H1 (cell line): ENCODE data around the gene LYPD4. TPM values are rescaled to one million over a fixed set of nuclear protein-coding genes. Genes with fewer than 3 reads are reported as not detected.

ENCODE experiments used
- CTCF ChIA-PET: fragments of 300-600 bp; sonication (Branson Sonifier 250); formaldehyde crosslinking; loops from one replicate; lab custom pipeline; 2021; ENCODE audit not compliant: partially characterized antibody; lab: Charles Lee
- POLR2A ChIA-PET: fragments of 300-600 bp; sonication (Branson Sonifier 250); formaldehyde crosslinking; loops from one replicate; lab custom pipeline; 2021; ENCODE audit warnings: inconsistent platforms; ENCODE audit not compliant: partially characterized antibody; lab: Charles Lee
- DNase-seq, 2 experiments: peaks; one replicate each; pipeline versions ENCODE4 v3.0.0 to v3.0.0-alpha.2; 2010 to 2022; ENCODE audit warnings: low spot score in 2 of 2, low read depth in 1 of 2, mixed read lengths in 1 of 2
- FAIRE-seq: peaks from 2 replicates; lab custom pipeline; 2011; peaks lifted over from hg19 to GRCh38; lab: Jason Lieb, UNC
- H2AFZ ChIP-seq: 2 replicates; pipeline ENCODE4 v1.8.1; 2012; ENCODE audit warnings: low read length, inconsistent platforms
- H2AK5ac ChIP-seq: 2 replicates; pipeline ENCODE4 v1.6.1; 2013; ENCODE audit warnings: low read depth, low read length
- H2BK120ac ChIP-seq: replicated peaks from 2 replicates; pipeline ENCODE3; 2013; ENCODE audit warnings: low read depth, low read length, inconsistent platforms
- H2BK12ac ChIP-seq: 2 replicates; pipeline ENCODE4 v1.6.1; 2013; ENCODE audit warnings: low read depth, low read length
- H2BK15ac ChIP-seq: 2 replicates; pipeline ENCODE4 v1.6.1; 2013; ENCODE audit warnings: low read length
- H2BK20ac ChIP-seq: 2 replicates; pipeline ENCODE4 v1.6.1; 2013; ENCODE audit warnings: low read length
- H2BK5ac ChIP-seq: 2 replicates; pipeline ENCODE4 v1.6.1; 2013; ENCODE audit warnings: low read depth, low read length
- H3K14ac ChIP-seq: 2 replicates; pipeline ENCODE4 v1.6.1; 2013; ENCODE audit warnings: inconsistent platforms; ENCODE audit not compliant: insufficient read length
- H3K18ac ChIP-seq: 2 replicates; pipeline ENCODE4 v1.6.1; 2013; ENCODE audit warnings: low read length; ENCODE audit errors: extremely low read depth
- H3K23ac ChIP-seq: 2 replicates; pipeline ENCODE4 v1.6.1; 2013; ENCODE audit warnings: inconsistent platforms; ENCODE audit not compliant: insufficient read length
- H3K23me2 ChIP-seq: 2 replicates; pipeline ENCODE4 v1.6.1; 2013; ENCODE audit warnings: low read depth, low read length
- H3K27ac ChIP-seq: 2 replicates; pipeline ENCODE4 v1.6.1; 2011; ENCODE audit warnings: low read depth, low read length, inconsistent platforms
- H3K27me3 ChIP-seq, 4 experiments: replicated peaks in 1 of 4; 1 replicate in 1 of 4; 2 replicates in 3 of 4; pipeline versions ENCODE4 v1.6.1 to v1.8.1; 2011 to 2013; ENCODE audit warnings: low read length in 3 of 4, mild to moderate bottlenecking in 3 of 4, inconsistent platforms in 2 of 4, mixed read lengths in 2 of 4, moderate library complexity in 1 of 4; ENCODE audit not compliant: control insufficient read depth in 3 of 4, insufficient read depth in 3 of 4; ENCODE audit errors: extremely low read depth in 1 of 4
- H3K36me3 ChIP-seq, 4 experiments: 2 replicates each; pipeline versions ENCODE4 v1.6.1 to v1.8.1; 2011 to 2013; ENCODE audit warnings: mild to moderate bottlenecking in 4 of 4, low read length in 3 of 4, moderate library complexity in 2 of 4, control low read depth in 1 of 4, inconsistent platforms in 1 of 4; ENCODE audit not compliant: insufficient read depth in 4 of 4, control insufficient read depth in 2 of 4
- H3K4ac ChIP-seq: replicated peaks from 2 replicates; pipeline ENCODE3; 2013; ENCODE audit warnings: low read length, low read depth, mixed read lengths, inconsistent platforms; ENCODE audit not compliant: insufficient read length
- H3K4me1 ChIP-seq, 4 experiments: replicated peaks in 1 of 4; 1 replicate in 1 of 4; 2 replicates in 3 of 4; pipeline versions ENCODE4 v1.6.1 to v1.8.1; 2011 to 2013; ENCODE audit warnings: low read length in 3 of 4, inconsistent platforms in 2 of 4, mixed read lengths in 1 of 4; ENCODE audit not compliant: insufficient read depth in 4 of 4, control insufficient read depth in 3 of 4
- H3K4me2 ChIP-seq, 2 experiments: 2 replicates each; pipeline versions ENCODE4 v1.6.1 to v1.8.1; 2011 to 2013; ENCODE audit warnings: low read depth in 2 of 2, low read length in 2 of 2, control low read depth in 1 of 2, inconsistent platforms in 1 of 2, mild to moderate bottlenecking in 1 of 2; ENCODE audit not compliant: insufficient read depth in 1 of 2
- H3K4me3 ChIP-seq, 4 experiments: fragments of 200-600, 300-600 bp in 1 of 4; sonication (generic), shearing (Covaris generic), sonication (Bioruptor Twin) in 1 of 4; 2 replicates each; pipeline versions ENCODE4 v1.5.1 to v1.8.1; 2011 to 2016; ENCODE audit warnings: low read length in 4 of 4, low read depth in 3 of 4, control low read depth in 2 of 4, inconsistent platforms in 2 of 4, mild to moderate bottlenecking in 2 of 4, mixed read lengths in 1 of 4, moderate library complexity in 1 of 4; ENCODE audit not compliant: insufficient read depth in 2 of 4; ENCODE audit errors: extremely low read depth in 1 of 4
- H3K56ac ChIP-seq: replicated peaks from 2 replicates; pipeline ENCODE3; 2013; ENCODE audit warnings: low read depth, mild to moderate bottlenecking, mixed read lengths, low read length, inconsistent platforms; ENCODE audit not compliant: insufficient read length
- H3K79me1 ChIP-seq: 2 replicates; pipeline ENCODE4 v1.6.1; 2013; ENCODE audit warnings: low read depth, low read length, control low read depth
- H3K79me2 ChIP-seq, 2 experiments: 2 replicates each; pipeline versions ENCODE4 v1.6.1 to v1.8.1; 2012 to 2013; ENCODE audit warnings: low read length in 2 of 2, mild to moderate bottlenecking in 2 of 2, inconsistent platforms in 1 of 2; ENCODE audit not compliant: insufficient read depth in 2 of 2, control insufficient read depth in 1 of 2
- H3K9ac ChIP-seq, 4 experiments: replicated peaks in 1 of 4; 1 replicate in 1 of 4; 2 replicates in 3 of 4; pipeline versions ENCODE4 v1.6.1 to v1.8.1; 2011 to 2013; ENCODE audit warnings: low read depth in 3 of 4, low read length in 3 of 4, control low read depth in 2 of 4, mild to moderate bottlenecking in 2 of 4, moderate library complexity in 2 of 4, inconsistent platforms in 1 of 4; ENCODE audit errors: extremely low read depth in 1 of 4
- H3K9me3 ChIP-seq, 2 experiments: 2 replicates each; pipeline versions ENCODE4 v1.6.1 to v1.8.1; 2012 to 2013; ENCODE audit warnings: mild to moderate bottlenecking in 2 of 2, moderate library complexity in 2 of 2, control low read depth in 1 of 2, inconsistent platforms in 1 of 2, low read depth in 1 of 2, low read length in 1 of 2, mixed read lengths in 1 of 2; ENCODE audit not compliant: insufficient read depth in 2 of 2
- H4K20me1 ChIP-seq, 2 experiments: replicated peaks in 1 of 2; 2 replicates each; pipeline versions ENCODE3 to v1.8.1; 2011 to 2013; ENCODE audit warnings: inconsistent platforms in 2 of 2, low read length in 2 of 2, mild to moderate bottlenecking in 1 of 2; ENCODE audit not compliant: insufficient read depth in 2 of 2, control insufficient read depth in 1 of 2
- H4K5ac ChIP-seq: 2 replicates; pipeline ENCODE4 v1.6.1; 2013; ENCODE audit warnings: low read length, low read depth, mixed read lengths, inconsistent platforms; ENCODE audit not compliant: insufficient read length
- H4K8ac ChIP-seq: 2 replicates; pipeline ENCODE4 v1.8.0; 2013; ENCODE audit warnings: mild to moderate bottlenecking, moderate library complexity, low read length, inconsistent platforms; ENCODE audit not compliant: insufficient read depth; ENCODE audit errors: extremely low read depth
- H4K91ac ChIP-seq: replicated peaks from 2 replicates; pipeline ENCODE3; 2013; ENCODE audit warnings: low read length, mixed read lengths, inconsistent platforms; ENCODE audit not compliant: insufficient read length
- BCL11A ChIP-seq, 2 experiments: IDR thresholded peaks; one replicate each; pipeline ENCODE4 v1.6.1; 2011; ENCODE audit warnings: low read depth in 2 of 2, low read length in 2 of 2, mild to moderate bottlenecking in 2 of 2
- POLR2AphosphoS5 ChIP-seq: IDR thresholded peaks from 2 replicates; pipeline ENCODE4 v1.6.1; 2011; ENCODE audit warnings: low read depth, low read length
- RAD21 ChIP-seq, 2 experiments: IDR thresholded peaks in 1 of 2; conservative IDR thresholded peaks in 1 of 2; 2 replicates each; pipeline ENCODE4 v1.6.1; 2011; ENCODE audit warnings: low read depth in 2 of 2, low read length in 2 of 2, improper control_type of control experiment in 1 of 2, inconsistent platforms in 1 of 2, mild to moderate bottlenecking in 1 of 2, moderate library complexity in 1 of 2
- WGBS, 2 experiments: shearing (Covaris generic) in 1 of 2; methylation state at CpG; one replicate each; pipeline versions ENCODE4 v1.1.6 to v1.1.7; 2013 to 2015; ENCODE audit warnings: low lambda C conversion rate in 2 of 2, mixed read lengths in 2 of 2, inconsistent platforms in 1 of 2, low coverage in 1 of 2, missing lambda C conversion rate in 1 of 2; ENCODE audit not compliant: insufficient replicate concordance in 2 of 2, insufficient coverage in 1 of 2, insufficient read length in 1 of 2; ENCODE audit errors: extremely low coverage in 1 of 2, missing lambda C conversion rate in 1 of 2; 5-methylcytosine and 5-hydroxymethylcytosine counted together
- polyA plus RNA-seq, 7 experiments: library from polyadenylated mRNA; depleted of rRNA in 3 of 7; stranded (reverse) in 5 of 7; unstranded in 2 of 7; fragments of >200 nt in 5 of 7; fragments of 200-250 nt in 2 of 7; gene quantifications; 1 replicate in 5 of 7; 2 replicates in 1 of 7; 4 replicates in 1 of 7; pipeline versions ENCODE4 v1.2.1 to v1.2.3, GENCODE V29; 2011 to 2013; ENCODE audit warnings: missing spikeins in 2 of 7, mixed read lengths in 2 of 7
- total RNA-seq: library from RNA; stranded (reverse); fragmentation: NEBNext Ultra II Directional; extraction: Animal tissue kit (Norgen Biotek cat#: 25700); gene quantifications from 2 replicates; pipeline ENCODE4 v1.2.1, GENCODE V29; 2021
- TF ChIP-seq, protein P1 (sequence below), 3 experiments: IDR thresholded peaks; 1 replicate in 2 of 3; 2 replicates in 1 of 3; pipeline versions ENCODE4 v1.5.1 to v1.6.1; 2011; ENCODE audit warnings: low read length in 3 of 3, mild to moderate bottlenecking in 3 of 3, inconsistent platforms in 2 of 3, low read depth in 1 of 3, moderate library complexity in 1 of 3; ENCODE audit not compliant: insufficient read depth in 1 of 3; ENCODE audit errors: control extremely low read depth in 1 of 3

Gene LYPD4
- total and polyA plus RNA-seq, 2 of the 8 experiments (the other 6 are each of a cell fraction or from before 2014, with no cell fraction given) = 0.06 TPM; not detected in 1

DNA sequence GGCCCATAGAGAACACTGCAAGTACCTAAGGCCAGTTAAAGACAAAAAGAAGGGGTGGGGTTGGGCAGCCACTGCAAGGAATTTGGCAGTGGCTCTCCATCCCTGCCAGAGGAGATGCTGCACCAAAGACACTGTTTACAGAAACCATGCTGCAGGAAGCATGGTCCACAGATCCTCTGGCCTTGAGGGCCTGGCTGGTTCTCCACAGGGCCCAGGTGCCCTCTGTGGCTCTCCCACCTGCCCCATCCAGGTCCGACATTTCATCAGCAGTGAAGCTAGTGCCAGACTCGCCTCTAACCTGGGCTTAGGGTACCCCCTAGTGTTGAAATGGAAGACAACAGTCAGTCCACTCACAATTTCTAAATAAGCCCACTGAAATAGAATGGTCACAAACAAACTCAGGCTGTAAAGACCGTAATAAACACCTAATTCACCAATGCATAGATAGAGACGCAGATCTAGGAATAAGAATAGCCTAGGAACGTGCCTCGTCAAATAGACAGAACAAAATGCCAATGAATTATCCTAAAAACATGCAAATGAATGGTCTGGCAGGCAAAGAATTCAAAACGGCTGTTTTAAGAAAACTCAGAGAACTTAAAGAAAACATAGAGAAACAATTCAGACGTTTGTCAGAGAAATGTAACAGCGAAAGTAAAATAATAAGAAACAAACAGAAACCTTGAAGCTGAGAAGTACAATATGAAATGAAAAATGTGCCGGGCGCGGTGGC is 23.3 kb downstream of the LYPD4 start:
- H2BK20ac ChIP-seq = no peak overlapping the region
- no peak overlapping the region for H3K9ac ChIP-seq
- no peaks in the 10 kb centered on the region for H3K27me3 ChIP-seq
- H3K4ac ChIP-seq = no peak overlapping the region
- FAIRE-seq = peak; percentile 45
- no peaks in the 10 kb centered on the region for H3K36me3 ChIP-seq
- no peak overlapping the region for H3K4me2 ChIP-seq
- H3K56ac ChIP-seq = no peak overlapping the region
- H2AFZ ChIP-seq = no peak overlapping the region
- H3K27ac ChIP-seq = no peak overlapping the region
- H2BK5ac ChIP-seq = no peak overlapping the region
- POLR2A ChIA-PET = no interaction called here
- H2BK120ac ChIP-seq = no peak overlapping the region
- no peaks in the 10 kb centered on the region for H3K79me1 ChIP-seq
- H4K8ac ChIP-seq = no peak overlapping the region
- no peak overlapping the region for H4K91ac ChIP-seq
- H2BK15ac ChIP-seq = no peak overlapping the region
- H4K20me1 ChIP-seq = no peaks in the 10 kb centered on the region
- H3K23me2 ChIP-seq = no peaks in the 10 kb centered on the region
- peaks cover 13 to 18% of the 10 kb centered on the region in 2 experiments for H3K9me3 ChIP-seq
- CTCF ChIA-PET = interaction anchor here (0.7 to 1.8 kb wide), 2 partner anchors 29 to 179 kb away, joined by 3 to 12 read pairs; no protein-coding TSS in a partner anchor
- H3K14ac ChIP-seq = no peak overlapping the region
- no peak overlapping the region for H3K4me3 ChIP-seq
- no peaks in the 10 kb centered on the region for H3K79me2 ChIP-seq
- H2BK12ac ChIP-seq = no peak overlapping the region
- H3K18ac ChIP-seq = no peak overlapping the region
- TF ChIP-seq RAD21 (IDR thresholded peaks at IDR 0.05 in 1 of 2, conservative IDR thresholded peaks at IDR 0.05 in 1 of 2; ENCODE audit: low read depth in 2 of 2, low read length in 2 of 2) (peak; percentile 75 to 81), BCL11A (IDR thresholded peaks at IDR 0.05; ENCODE audit: low read depth in 2 of 2, low read length in 2 of 2) (no peak), POLR2AphosphoS5 (no peak)
- TF ChIP-seq, protein P1, sequence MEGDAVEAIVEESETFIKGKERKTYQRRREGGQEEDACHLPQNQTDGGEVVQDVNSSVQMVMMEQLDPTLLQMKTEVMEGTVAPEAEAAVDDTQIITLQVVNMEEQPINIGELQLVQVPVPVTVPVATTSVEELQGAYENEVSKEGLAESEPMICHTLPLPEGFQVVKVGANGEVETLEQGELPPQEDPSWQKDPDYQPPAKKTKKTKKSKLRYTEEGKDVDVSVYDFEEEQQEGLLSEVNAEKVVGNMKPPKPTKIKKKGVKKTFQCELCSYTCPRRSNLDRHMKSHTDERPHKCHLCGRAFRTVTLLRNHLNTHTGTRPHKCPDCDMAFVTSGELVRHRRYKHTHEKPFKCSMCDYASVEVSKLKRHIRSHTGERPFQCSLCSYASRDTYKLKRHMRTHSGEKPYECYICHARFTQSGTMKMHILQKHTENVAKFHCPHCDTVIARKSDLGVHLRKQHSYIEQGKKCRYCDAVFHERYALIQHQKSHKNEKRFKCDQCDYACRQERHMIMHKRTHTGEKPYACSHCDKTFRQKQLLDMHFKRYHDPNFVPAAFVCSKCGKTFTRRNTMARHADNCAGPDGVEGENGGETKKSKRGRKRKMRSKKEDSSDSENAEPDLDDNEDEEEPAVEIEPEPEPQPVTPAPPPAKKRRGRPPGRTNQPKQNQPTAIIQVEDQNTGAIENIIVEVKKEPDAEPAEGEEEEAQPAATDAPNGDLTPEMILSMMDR (IDR thresholded peaks at IDR 0.05; ENCODE audit: control extremely low read depth in 1 of 3, insufficient read depth in 1 of 3, low read depth in 1 of 3, low read length in 3 of 3) = peak in 2 of 3 experiments; percentile 57 to 73; a peak in 3 of 4 replicates
- H3K23ac ChIP-seq = no peak overlapping the region
- 67% methylated on average over 12 of the region's 12 CpGs; no CpG with 5 or more reads in 1 of the 2 experiments for WGBS, 2 experiments
- no peak overlapping the region for H4K5ac ChIP-seq
- no peaks in the 10 kb centered on the region for H3K4me1 ChIP-seq
- DNase-seq = peak; percentile 27 to 50
- H2AK5ac ChIP-seq = no peak overlapping the region
